HG02623 (cell line): ENCODE results near the gene DCP2.

Source experiments
- ATAC-seq: cut with Tn5 transposase; IDR thresholded peaks from one replicate; pipeline ENCODE4 v1.9.1; 2021; ENCODE audit warnings: moderate library complexity; ENCODE audit not compliant: unreplicated experiment

The DCP2 gene

GRCh38 chr5:113062869-113063508 is 86.4 kb downstream of the DCP2 start:
- no peak for ATAC-seq

- ATAC-seq: no peak
Observed at GRCh38 chr5:113063927-113064326, 87.3 kb downstream of the DCP2 start.

- ATAC-seq: no peak
Observed at GRCh38 chr5:113064806-113065205, 88.2 kb downstream of the DCP2 start.

GRCh38 chr5:113065626-113066025 is 89.0 kb downstream of the DCP2 start:
- no peak for ATAC-seq

- no peak for ATAC-seq
Observed at GRCh38 chr5:113067635-113068344, 91.2 kb downstream of the DCP2 start.

- ATAC-seq: no peak
Observed at GRCh38 chr5:113068559-113068958, 92.0 kb downstream of the DCP2 start.
